ENCODE measurements around the gene PTCD2. TPM values are rescaled to one million over a fixed set of nuclear protein-coding genes. Genes with fewer than 3 reads are reported as not detected.

Gene PTCD2
- total and polyA plus RNA-seq, 2 donors (not counting 3 experiments of a cell fraction or from before 2014, with no cell fraction given): 4.3 to 6.7 TPM

GRCh38 chr5:72295539-72295938, 24.6 kb upstream of the PTCD2 start:
- intact Hi-C loops (cut with micrococcal nuclease): no loop called here
- H4K20me1 ChIP-seq (replicated peaks; ENCODE audit: control insufficient read depth, extremely low read depth, insufficient read depth, low read length): no peaks in the 10 kb centered on the region
- TF ChIP-seq FOS (IDR thresholded peaks at IDR 0.05; ENCODE audit: borderline replicate concordance, insufficient read depth, low read length) (no peak), POLR2A (IDR thresholded peaks at IDR 0.05; ENCODE audit: low read depth, low read length) (no peak), CTCF (IDR thresholded peaks at IDR 0.05; ENCODE audit: extremely low read depth in 1 of 2, insufficient read depth in 1 of 2, low read depth in 1 of 2, low read length in 2 of 2) (no peak), MYC (IDR thresholded peaks at IDR 0.05; ENCODE audit: low read depth, low read length) (no peak), MAX (IDR thresholded peaks at IDR 0.05; ENCODE audit: insufficient read depth, insufficient read length) (no peak), POLR2AphosphoS5 (IDR thresholded peaks at IDR 0.05; ENCODE audit: insufficient read depth, low read depth, low read length) (no peak), GATA2 (IDR thresholded peaks at IDR 0.05; ENCODE audit: insufficient read depth, insufficient read length, low read depth, low read length) (no peak), JUN (IDR thresholded peaks at IDR 0.05; ENCODE audit: borderline replicate concordance, insufficient read depth, insufficient read length, low read depth) (no peak), EZH2 (IDR thresholded peaks at IDR 0.05; ENCODE audit: borderline replicate concordance, low read depth, low read length, severe bottlenecking) (no peak)
- no peaks in the 10 kb centered on the region for H3K4me1 ChIP-seq (ENCODE audit: control insufficient read depth, extremely low read depth, insufficient read depth, low read length)
- no peak for DNase-seq (ENCODE audit: low read depth, low spot score)
- no TSS peak for BruUV-seq (replicated peaks)
- H3K9ac ChIP-seq (replicated peaks; ENCODE audit: extremely low read depth, insufficient read depth, low read length): no peak overlapping the region
- H3K4me3 ChIP-seq (replicated peaks in 1 of 3; ENCODE audit: insufficient read depth in 1 of 3, low read depth in 1 of 3, low read length in 3 of 3): no peak overlapping the region
- dilution Hi-C loops (cut with MboI; ENCODE audit: extremely low pct_ligation_motif_present, low sequenced_read_pairs): no loop called here
- H3K36me3 ChIP-seq (ENCODE audit: control insufficient read depth in 2 of 2, extremely low read depth in 1 of 2, insufficient read depth in 2 of 2, low read length in 2 of 2): peaks cover 2 to 4% of the 10 kb centered on the region in 2 experiments
- no peak overlapping the region for H3K4me2 ChIP-seq (ENCODE audit: insufficient read depth, low read length)
- ChIA-PET CTCF (no interaction called here), POLR2A (no interaction called here)
- H3K9me1 ChIP-seq (replicated peaks; ENCODE audit: control insufficient read depth, extremely low read depth, insufficient read depth, low read length): no peaks in the 10 kb centered on the region
- no peak for FAIRE-seq
- H3K27ac ChIP-seq (ENCODE audit: insufficient read depth, low read depth, low read length): no peak overlapping the region
- no peak overlapping the region for H2AFZ ChIP-seq (ENCODE audit: low read depth, low read length)
- no peaks in the 10 kb centered on the region for H3K9me3 ChIP-seq (replicated peaks; ENCODE audit: control insufficient read depth, insufficient read depth, low read length)
- H3K27me3 ChIP-seq (ENCODE audit: control insufficient read depth in 2 of 2, insufficient read depth in 2 of 2, low read length in 2 of 2): no peaks in the 10 kb centered on the region
- peaks cover 19% of the 10 kb centered on the region for H3K79me2 ChIP-seq (ENCODE audit: control insufficient read depth, insufficient read depth, low read length)
